MCF 10A (cell line): ENCODE data around the gene DNAJB11. TPM values are rescaled to one million over a fixed set of nuclear protein-coding genes. Genes with fewer than 3 reads are reported as not detected.
"Not testable (repeated sequence)": the region's sequence is repeated elsewhere in the genome, so short reads cannot be mapped to it uniquely, and the experiment has no call there.

Experiments
- BruUV-seq: library from RNA; stranded (reverse); fragments of 400-500 nt; replicated peaks from 2 replicates; lab custom pipeline; 2021; lab: Mats Ljungman, UMichigan
- CTCF ChIA-PET: fragments of 300-600 bp; sonication (Branson Sonifier 250); formaldehyde crosslinking; extraction: SDS; loops from one replicate; lab custom pipeline; 2021; ENCODE audit warnings: antibody characterized with exemption, inconsistent platforms; lab: Yijun Ruan, JAX
- POLR2A ChIA-PET: fragments of 300-600, 350-650 bp; sonication (Branson Sonifier 250); formaldehyde crosslinking; extraction: SDS; loops from one replicate; lab custom pipeline; 2020; ENCODE audit warnings: antibody characterized with exemption, inconsistent platforms; lab: Yijun Ruan, JAX
- DNase-seq: peaks from one replicate; pipeline ENCODE4 v3.0.0-alpha.2; 2018; ENCODE audit not compliant: unreplicated experiment
- H3K27ac Mint-ChIP-seq: one replicate; pipeline ENCODE4 v1.8.0; 2022; ENCODE audit warnings: mild to moderate bottlenecking, low read depth, mixed read lengths; ENCODE audit not compliant: unreplicated experiment
- H3K27me3 Mint-ChIP-seq: one replicate; pipeline ENCODE4 v1.8.0; 2022; ENCODE audit warnings: mixed read lengths; ENCODE audit not compliant: insufficient read depth, unreplicated experiment
- H3K36me3 Mint-ChIP-seq: one replicate; pipeline ENCODE4 v1.8.0; 2022; ENCODE audit warnings: mild to moderate bottlenecking, moderate library complexity, mixed read lengths; ENCODE audit not compliant: insufficient read depth, unreplicated experiment
- H3K4me1 Mint-ChIP-seq: one replicate; pipeline ENCODE4 v1.8.0; 2022; ENCODE audit warnings: mixed read lengths; ENCODE audit not compliant: insufficient read depth, unreplicated experiment
- H3K4me3 Mint-ChIP-seq: one replicate; pipeline ENCODE4 v1.8.0; 2022; ENCODE audit warnings: mild to moderate bottlenecking, moderate library complexity, mixed read lengths; ENCODE audit not compliant: unreplicated experiment
- H3K9me3 Mint-ChIP-seq: one replicate; pipeline ENCODE4 v1.8.0; 2022; ENCODE audit warnings: mixed read lengths; ENCODE audit not compliant: unreplicated experiment
- intact Hi-C: fragments of 100-400 bp; cut with micrococcal nuclease; formaldehyde crosslinking; loops from 2 replicates; pipeline ENCODE4 v1.14.1; 2022
- total RNA-seq: library from RNA; stranded (reverse); gene quantifications from 2 replicates; pipeline ENCODE4 v1.2.3, GENCODE V29; 2022
- TF ChIP-seq, protein P1 (sequence below): fragments of 200-600 bp; IDR thresholded peaks from one replicate; pipeline ENCODE4 v1.8.0; 2022; ENCODE audit warnings: antibody characterized with exemption, mild to moderate bottlenecking; ENCODE audit not compliant: unreplicated experiment

The DNAJB11 gene
- total RNA-seq, 1 experiment from 2014 or later = 116 TPM

- peak; percentile 90 for DNase-seq
- TSS peak; percentile 13 for BruUV-seq
- H3K4me1 Mint-ChIP-seq = peaks cover 25% of the 10 kb centered on the region
- ChIA-PET CTCF (interaction anchor here (0.7 to 6.6 kb wide), 7 partner anchors 22 to 257 kb away, joined by 3 to 50 read pairs (median 4); no protein-coding TSS in a partner anchor), POLR2A (interaction anchor here (0.6 to 9.2 kb wide), 28 partner anchors 10 to 1300 kb away, joined by 3 to 161 read pairs (median 4); partner anchors contain the start of genes EIF4A2, FETUB and TRA2B)
- intact Hi-C loops = loop anchor here (1.0 kb wide), 3 partner anchors 42 to 254 kb away; no protein-coding TSS in a partner anchor
- H3K9me3 Mint-ChIP-seq = no peaks in the 10 kb centered on the region
- H3K36me3 Mint-ChIP-seq = peaks cover 11% of the 10 kb centered on the region
- H3K4me3 Mint-ChIP-seq = peak within 1 kb of the TSS; percentile 98
- TF ChIP-seq, protein P1, sequence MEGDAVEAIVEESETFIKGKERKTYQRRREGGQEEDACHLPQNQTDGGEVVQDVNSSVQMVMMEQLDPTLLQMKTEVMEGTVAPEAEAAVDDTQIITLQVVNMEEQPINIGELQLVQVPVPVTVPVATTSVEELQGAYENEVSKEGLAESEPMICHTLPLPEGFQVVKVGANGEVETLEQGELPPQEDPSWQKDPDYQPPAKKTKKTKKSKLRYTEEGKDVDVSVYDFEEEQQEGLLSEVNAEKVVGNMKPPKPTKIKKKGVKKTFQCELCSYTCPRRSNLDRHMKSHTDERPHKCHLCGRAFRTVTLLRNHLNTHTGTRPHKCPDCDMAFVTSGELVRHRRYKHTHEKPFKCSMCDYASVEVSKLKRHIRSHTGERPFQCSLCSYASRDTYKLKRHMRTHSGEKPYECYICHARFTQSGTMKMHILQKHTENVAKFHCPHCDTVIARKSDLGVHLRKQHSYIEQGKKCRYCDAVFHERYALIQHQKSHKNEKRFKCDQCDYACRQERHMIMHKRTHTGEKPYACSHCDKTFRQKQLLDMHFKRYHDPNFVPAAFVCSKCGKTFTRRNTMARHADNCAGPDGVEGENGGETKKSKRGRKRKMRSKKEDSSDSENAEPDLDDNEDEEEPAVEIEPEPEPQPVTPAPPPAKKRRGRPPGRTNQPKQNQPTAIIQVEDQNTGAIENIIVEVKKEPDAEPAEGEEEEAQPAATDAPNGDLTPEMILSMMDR = no peak
- peak within 1 kb of the TSS; percentile 96 for H3K27ac Mint-ChIP-seq
- no peaks in the 10 kb centered on the region for H3K27me3 Mint-ChIP-seq
These were observed 3.2 kb upstream of the DNAJB11 start, which contains the start of gene TBCCD1 for GRCh38 chr3:186567072-186567921. TBCCD1 (minus strand) TSS chr3:186567339; CDS start chr3:186564329, 3,010 bp downstream.

GRCh38 chr3:186569361-186569760 is 1.2 kb upstream of the DNAJB11 start:
- peak overlapping the region; percentile 97 for H3K27ac Mint-ChIP-seq
- H3K36me3 Mint-ChIP-seq = peaks cover 30% of the 10 kb centered on the region
- H3K4me3 Mint-ChIP-seq = peak overlapping the region; percentile 79
- BruUV-seq, H3K9me3 Mint-ChIP-seq, DNase-seq, intact Hi-C loops, H3K27me3 Mint-ChIP-seq: not testable (repeated sequence)
- H3K4me1 Mint-ChIP-seq = peaks cover 30% of the 10 kb centered on the region
- CTCF ChIA-PET = interaction anchor here (0.6 to 6.6 kb wide), 8 partner anchors 16 to 424 kb away, joined by 3 to 50 read pairs (median 5); no protein-coding TSS in a partner anchor
- POLR2A ChIA-PET = interaction anchor here (0.6 to 9.2 kb wide), 13 partner anchors 16 to 636 kb away, joined by 3 to 161 read pairs (median 4); partner anchors contain the start of genes AHSG, EIF4A2, RFC4 and TRA2B

DNA sequence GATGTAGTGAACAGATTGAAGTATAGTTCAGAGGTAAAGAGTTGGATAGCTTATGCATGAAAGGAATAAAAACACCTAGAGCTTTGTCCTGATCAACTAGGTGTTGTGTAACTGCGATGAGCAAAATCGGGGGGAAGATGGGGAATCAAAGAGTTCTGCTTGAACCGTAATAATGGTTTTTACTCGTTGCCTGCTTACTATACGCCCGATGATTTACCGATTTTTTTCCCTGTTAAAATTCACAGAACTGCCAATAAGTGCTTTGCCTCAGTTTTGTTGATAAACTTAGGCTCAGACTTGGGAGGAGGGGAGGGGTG is 783 bp upstream of the DNAJB11 start:
- Mint-ChIP-seq H3K9me3 (no peaks in the 10 kb centered on the region), H3K27ac (peak overlapping the region; percentile 97), H3K4me3 (peak overlapping the region; percentile 79), H3K36me3 (peaks cover 33% of the 10 kb centered on the region), H3K27me3 (no peaks in the 10 kb centered on the region), H3K4me1 (peaks cover 31% of the 10 kb centered on the region)
- TF ChIP-seq, protein P1 = no peak
- CTCF ChIA-PET = interaction anchor here (0.8 to 4.3 kb wide), 5 partner anchors 16 to 252 kb away, joined by 3 to 46 read pairs (median 4); no protein-coding TSS in a partner anchor
- POLR2A ChIA-PET = interaction anchor here (0.7 to 9.2 kb wide), 18 partner anchors 16 to 753 kb away, joined by 3 to 161 read pairs (median 4); partner anchors contain the start of genes EIF4A2, RFC4 and TRA2B
- TSS peak; percentile 66 for BruUV-seq
- intact Hi-C loops = no loop called here
- no peak for DNase-seq

GRCh38 chr3:186570941-186571643 is 572 bp downstream of the DNAJB11 start:
- Mint-ChIP-seq H3K9me3 (no peaks in the 10 kb centered on the region), H3K36me3 (peaks cover 47% of the 10 kb centered on the region), H3K27ac (peak overlapping the region; percentile 97), H3K27me3 (no peaks in the 10 kb centered on the region), H3K4me3 (peak overlapping the region; percentile 79), H3K4me1 (peaks cover 31% of the 10 kb centered on the region)
- TF ChIP-seq, protein P1 = no peak
- intact Hi-C loops = no loop called here
- ChIA-PET POLR2A (interaction anchor here (0.7 to 9.2 kb wide), 12 partner anchors 15 to 754 kb away, joined by 3 to 161 read pairs (median 9); partner anchors contain the start of genes EIF4A2 and RFC4), CTCF (interaction anchor here (0.6 to 4.3 kb wide), 7 partner anchors 17 to 783 kb away, joined by 3 to 46 read pairs (median 4); no protein-coding TSS in a partner anchor)
- DNase-seq = no peak
- no TSS peak for BruUV-seq
